OCI-LY3 (cell line): ENCODE data around the gene MIER2.
"Not testable (repeated sequence)": the region's sequence is repeated elsewhere in the genome, so short reads cannot be mapped to it uniquely, and the experiment has no call there.

Experiments used
- H2AFZ ChIP-seq: fragments of 200-600, 300-600 bp; shearing (Covaris generic); 2 replicates; pipeline ENCODE4 v1.6.0; 2014; ENCODE audit warnings: antibody characterized with exemption, low read depth, low read length
- H3K27ac ChIP-seq: fragments of 200-600, 300-600 bp; sonication (generic); 2 replicates; pipeline ENCODE4 v1.5.1; 2014; ENCODE audit warnings: mild to moderate bottlenecking, low read length, moderate library complexity, mixed read lengths
- H3K27me3 ChIP-seq: fragments of 200-600, 300-600 bp; sonication (generic); 2 replicates; pipeline ENCODE4 v1.6.1; 2014; ENCODE audit warnings: low read depth, low read length, mixed read lengths
- H3K36me3 ChIP-seq: fragments of 200-600, 300-600 bp; sonication (generic); replicated peaks from 2 replicates; pipeline ENCODE3; 2014; ENCODE audit warnings: low read depth, low read length, mixed read lengths
- H3K4me1 ChIP-seq: fragments of 300-600, 200-600 bp; sonication (generic); 2 replicates; pipeline ENCODE4 v1.6.1; 2014; ENCODE audit warnings: low read length, mixed read lengths
- H3K4me2 ChIP-seq: fragments of 200-600, 300-600 bp; sonication (generic); 2 replicates; pipeline ENCODE4 v1.6.1; 2014; ENCODE audit warnings: low read length, mixed read lengths
- H3K4me3 ChIP-seq: fragments of 300-600, 200-600 bp; sonication (generic); 2 replicates; pipeline ENCODE4 v1.5.1; 2014; ENCODE audit warnings: antibody characterized with exemption, mild to moderate bottlenecking, low read length, moderate library complexity
- H3K79me2 ChIP-seq: fragments of 300-600, 200-600 bp; shearing (Covaris generic); 2 replicates; pipeline ENCODE4 v1.6.1; 2014; ENCODE audit warnings: mild to moderate bottlenecking, low read length, mixed read lengths
- H3K9ac ChIP-seq: fragments of 300-600, 200-600 bp; shearing (Covaris generic); 2 replicates; pipeline ENCODE4 v1.6.0; 2014; ENCODE audit warnings: mild to moderate bottlenecking, low read length, moderate library complexity
- H3K9me3 ChIP-seq: fragments of 200-600, 300-600 bp; shearing (Covaris generic); 2 replicates; pipeline ENCODE4 v1.6.1; 2014; ENCODE audit warnings: low read length, mixed read lengths; ENCODE audit not compliant: insufficient read depth
- H4K20me1 ChIP-seq: fragments of 200-600, 300-600 bp; sonication (generic); 2 replicates; pipeline ENCODE4 v1.6.1; 2016; ENCODE audit warnings: low read length, mixed read lengths; ENCODE audit not compliant: insufficient read depth
- EZH2phosphoT487 ChIP-seq: fragments of 200-600 bp; shearing (Covaris generic); IDR thresholded peaks from 2 replicates; pipeline ENCODE4 v1.6.1; 2018; ENCODE audit warnings: antibody characterized with exemption, mixed run types, low read depth
- TF ChIP-seq, protein P1 (sequence below): fragments of 200-600, 300-600 bp; sonication (generic); IDR thresholded peaks from 2 replicates; pipeline ENCODE4 v1.5.1; 2014; ENCODE audit warnings: antibody characterized with exemption, low read length, low read depth

MIER2 gene, protein sequence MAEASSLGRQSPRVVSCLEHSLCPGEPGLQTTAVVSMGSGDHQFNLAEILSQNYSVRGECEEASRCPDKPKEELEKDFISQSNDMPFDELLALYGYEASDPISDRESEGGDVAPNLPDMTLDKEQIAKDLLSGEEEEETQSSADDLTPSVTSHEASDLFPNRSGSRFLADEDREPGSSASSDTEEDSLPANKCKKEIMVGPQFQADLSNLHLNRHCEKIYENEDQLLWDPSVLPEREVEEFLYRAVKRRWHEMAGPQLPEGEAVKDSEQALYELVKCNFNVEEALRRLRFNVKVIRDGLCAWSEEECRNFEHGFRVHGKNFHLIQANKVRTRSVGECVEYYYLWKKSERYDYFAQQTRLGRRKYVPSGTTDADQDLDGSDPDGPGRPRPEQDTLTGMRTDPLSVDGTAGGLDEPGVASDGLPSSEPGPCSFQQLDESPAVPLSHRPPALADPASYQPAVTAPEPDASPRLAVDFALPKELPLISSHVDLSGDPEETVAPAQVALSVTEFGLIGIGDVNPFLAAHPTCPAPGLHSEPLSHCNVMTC

GRCh38 chr19:344625-345319, at the start of gene MIER2:
MIER2 (minus strand) TSS chr19:344796; CDS start chr19:344782, 14 bp downstream.
- Histone ChIP-seq H3K4me3 (no peak within 1 kb of the TSS), H3K9me3 (no peaks in the 10 kb centered on the region)

DNA sequence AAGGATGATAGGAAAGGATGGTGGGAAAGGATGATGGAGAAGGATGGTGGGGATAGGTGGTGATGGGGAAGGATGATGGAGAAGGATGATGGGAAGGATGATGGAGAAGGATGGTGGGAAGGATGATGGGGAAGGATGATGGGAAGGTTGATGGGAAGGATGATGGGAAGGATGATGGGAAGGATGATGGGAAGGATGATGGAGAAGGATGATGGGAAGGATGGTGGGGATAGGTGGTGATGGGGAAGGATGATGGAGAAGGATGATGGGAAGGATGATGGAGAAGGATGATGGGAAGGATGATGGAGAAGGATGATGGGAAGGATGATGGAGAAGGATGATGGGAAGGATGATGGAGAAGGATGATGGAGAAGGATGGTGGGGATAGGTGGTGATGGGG, 49.0 kb upstream of the MIER2 start:
- H3K9me3 ChIP-seq, H3K27ac ChIP-seq, H3K36me3 ChIP-seq, H3K4me1 ChIP-seq, H3K79me2 ChIP-seq, H3K4me2 ChIP-seq, H3K27me3 ChIP-seq, H4K20me1 ChIP-seq, H2AFZ ChIP-seq, H3K4me3 ChIP-seq, H3K9ac ChIP-seq: not testable (repeated sequence)

More at GRCh38 chr19:344625-345319, at the start of gene MIER2:
- Histone ChIP-seq H3K27me3 (no peaks in the 10 kb centered on the region), H3K4me2 (no peak within 1 kb of the TSS), H3K4me1 (no peaks in the 10 kb centered on the region), H3K27ac (no peak within 1 kb of the TSS), H2AFZ (no peak within 1 kb of the TSS), H3K9ac (no peak within 1 kb of the TSS), H3K36me3 (no peaks in the 10 kb centered on the region), H3K79me2 (no peaks in the 10 kb centered on the region), H4K20me1 (no peaks in the 10 kb centered on the region)
- no peak for TF ChIP-seq EZH2phosphoT487
- TF ChIP-seq, protein P1, sequence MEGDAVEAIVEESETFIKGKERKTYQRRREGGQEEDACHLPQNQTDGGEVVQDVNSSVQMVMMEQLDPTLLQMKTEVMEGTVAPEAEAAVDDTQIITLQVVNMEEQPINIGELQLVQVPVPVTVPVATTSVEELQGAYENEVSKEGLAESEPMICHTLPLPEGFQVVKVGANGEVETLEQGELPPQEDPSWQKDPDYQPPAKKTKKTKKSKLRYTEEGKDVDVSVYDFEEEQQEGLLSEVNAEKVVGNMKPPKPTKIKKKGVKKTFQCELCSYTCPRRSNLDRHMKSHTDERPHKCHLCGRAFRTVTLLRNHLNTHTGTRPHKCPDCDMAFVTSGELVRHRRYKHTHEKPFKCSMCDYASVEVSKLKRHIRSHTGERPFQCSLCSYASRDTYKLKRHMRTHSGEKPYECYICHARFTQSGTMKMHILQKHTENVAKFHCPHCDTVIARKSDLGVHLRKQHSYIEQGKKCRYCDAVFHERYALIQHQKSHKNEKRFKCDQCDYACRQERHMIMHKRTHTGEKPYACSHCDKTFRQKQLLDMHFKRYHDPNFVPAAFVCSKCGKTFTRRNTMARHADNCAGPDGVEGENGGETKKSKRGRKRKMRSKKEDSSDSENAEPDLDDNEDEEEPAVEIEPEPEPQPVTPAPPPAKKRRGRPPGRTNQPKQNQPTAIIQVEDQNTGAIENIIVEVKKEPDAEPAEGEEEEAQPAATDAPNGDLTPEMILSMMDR, result no peak

DNA sequence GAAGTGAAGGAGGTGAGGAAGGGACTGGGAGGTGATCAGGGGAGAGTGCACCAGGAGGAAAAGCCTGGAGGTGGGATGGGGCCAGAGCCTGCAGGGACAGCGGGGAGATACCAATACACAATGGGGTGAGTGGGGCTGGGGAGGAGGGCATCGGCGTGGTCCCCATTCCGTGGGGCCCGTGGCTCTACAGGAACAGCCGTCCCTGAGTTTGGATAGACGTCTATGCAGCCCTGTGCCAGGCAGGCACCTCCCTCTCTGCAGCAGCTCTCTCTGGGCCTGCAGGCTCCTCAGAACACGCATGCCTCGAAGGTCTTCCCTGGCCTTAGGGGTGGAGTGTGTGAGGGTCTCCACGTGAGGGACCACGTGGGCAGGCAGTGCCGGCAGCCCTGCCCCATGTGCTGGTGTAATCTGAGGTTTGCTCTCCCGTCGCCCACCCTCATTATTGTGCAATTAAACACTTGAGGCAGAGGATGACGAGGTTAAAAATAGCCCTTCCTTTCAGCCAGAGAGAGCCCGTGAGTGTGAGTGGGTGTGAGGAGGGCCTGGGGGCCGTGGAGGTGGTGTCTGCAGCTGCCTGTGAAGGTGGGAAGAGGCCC, 47.9 kb upstream of the MIER2 start:
- H3K36me3 ChIP-seq, result no peaks in the 10 kb centered on the region
- H2AFZ ChIP-seq, result no peak overlapping the region
- no peaks in the 10 kb centered on the region for H3K27me3 ChIP-seq
- H3K4me3 ChIP-seq, result no peak overlapping the region
- no peak overlapping the region for H3K9ac ChIP-seq
- no peak overlapping the region for H3K4me2 ChIP-seq
- H3K79me2 ChIP-seq, result no peaks in the 10 kb centered on the region
- TF ChIP-seq, protein P1, result no peak
- TF ChIP-seq EZH2phosphoT487, result no peak
- H4K20me1 ChIP-seq, result no peaks in the 10 kb centered on the region
- H3K9me3 ChIP-seq, result peaks cover 5% of the 10 kb centered on the region; the same call in 1 of the 2 replicates
- no peaks in the 10 kb centered on the region for H3K4me1 ChIP-seq
- H3K27ac ChIP-seq, result no peak overlapping the region

- no peak overlapping the region for H3K4me3 ChIP-seq
- H3K27ac ChIP-seq, result no peak overlapping the region
- H4K20me1 ChIP-seq, result no peaks in the 10 kb centered on the region
- peaks cover 5% of the 10 kb centered on the region; the same call in 1 of the 2 replicates for H3K9me3 ChIP-seq
- H2AFZ ChIP-seq, result no peak overlapping the region
- no peak overlapping the region for H3K4me2 ChIP-seq
- H3K27me3 ChIP-seq, result no peaks in the 10 kb centered on the region
- no peaks in the 10 kb centered on the region for H3K79me2 ChIP-seq
- no peaks in the 10 kb centered on the region for H3K36me3 ChIP-seq
- no peak overlapping the region for H3K9ac ChIP-seq
- no peaks in the 10 kb centered on the region for H3K4me1 ChIP-seq
- TF ChIP-seq, protein P1, result no peak
Measured at GRCh38 chr19:391726-392374, 47.3 kb upstream of the MIER2 start.
